ENCODE data around the gene SLC12A7. TPM values are rescaled to one million over a fixed set of nuclear protein-coding genes. Genes with fewer than 3 reads are reported as not detected.

SLC12A7 gene
- total and polyA plus RNA-seq, 7 donors, result 7.2 to 54.3 (median 16.8) TPM

DNA sequence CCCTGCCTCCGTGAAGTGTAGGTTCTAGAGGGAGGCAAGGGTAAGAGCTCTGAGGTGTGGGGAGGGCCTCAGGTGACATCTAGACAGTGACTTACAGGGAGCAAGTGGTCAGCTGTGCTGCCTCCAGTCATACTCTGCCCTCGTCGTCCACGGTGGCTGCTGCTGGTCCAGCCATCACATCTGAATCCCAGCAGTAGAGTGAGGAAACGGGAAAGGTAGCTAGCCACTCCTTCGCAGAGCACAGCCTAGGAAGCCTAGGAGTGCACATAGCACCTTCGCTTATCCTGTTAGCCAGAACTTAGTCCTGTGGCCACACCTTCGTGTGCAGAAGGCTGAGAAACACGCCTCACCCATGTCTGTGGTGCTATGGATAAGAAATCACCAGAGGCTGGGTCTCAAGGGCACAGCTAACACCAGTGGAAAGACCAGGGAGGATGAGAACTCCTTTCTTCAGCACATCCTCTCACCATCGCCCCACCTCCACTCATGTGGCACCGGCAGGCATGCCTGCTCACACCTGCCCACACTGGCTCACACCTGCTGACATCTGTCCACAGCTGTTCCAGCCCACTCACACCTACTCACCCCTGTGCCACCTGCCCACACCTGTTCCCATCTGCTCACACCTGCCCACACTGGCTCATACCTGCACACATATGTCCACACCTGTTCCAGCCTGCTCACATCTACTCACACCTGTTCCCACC, 45.0 kb upstream of the SLC12A7 start:
- Histone ChIP-seq H3K27me3 (peaks cover 21 to 44% (median 29%) of the 10 kb centered on the region in 3 donors), H3K36me3 (no peaks in the 10 kb centered on the region), H3K4me3 (no peak overlapping the region), H3K27ac (no peak overlapping the region), H3K9me3 (no peaks in the 10 kb centered on the region), H3K4me1 (peaks cover 0 to 14% (median 13%) of the 10 kb centered on the region in 4 donors)
- DNase-seq, result no peak
- WGBS, 2 donors, result 82 to 91% methylated on average over 11 of the region's 11 CpGs
- TF ChIP-seq EP300 (IDR thresholded peaks at IDR 0.05) (no peak), CTCF (IDR thresholded peaks at IDR 0.05) (no peak), POLR2AphosphoS5 (IDR thresholded peaks at IDR 0.05) (no peak), POLR2A (IDR thresholded peaks at IDR 0.05) (no peak)
- intact Hi-C loops (cut with DNase I), result no loop called here

DNA sequence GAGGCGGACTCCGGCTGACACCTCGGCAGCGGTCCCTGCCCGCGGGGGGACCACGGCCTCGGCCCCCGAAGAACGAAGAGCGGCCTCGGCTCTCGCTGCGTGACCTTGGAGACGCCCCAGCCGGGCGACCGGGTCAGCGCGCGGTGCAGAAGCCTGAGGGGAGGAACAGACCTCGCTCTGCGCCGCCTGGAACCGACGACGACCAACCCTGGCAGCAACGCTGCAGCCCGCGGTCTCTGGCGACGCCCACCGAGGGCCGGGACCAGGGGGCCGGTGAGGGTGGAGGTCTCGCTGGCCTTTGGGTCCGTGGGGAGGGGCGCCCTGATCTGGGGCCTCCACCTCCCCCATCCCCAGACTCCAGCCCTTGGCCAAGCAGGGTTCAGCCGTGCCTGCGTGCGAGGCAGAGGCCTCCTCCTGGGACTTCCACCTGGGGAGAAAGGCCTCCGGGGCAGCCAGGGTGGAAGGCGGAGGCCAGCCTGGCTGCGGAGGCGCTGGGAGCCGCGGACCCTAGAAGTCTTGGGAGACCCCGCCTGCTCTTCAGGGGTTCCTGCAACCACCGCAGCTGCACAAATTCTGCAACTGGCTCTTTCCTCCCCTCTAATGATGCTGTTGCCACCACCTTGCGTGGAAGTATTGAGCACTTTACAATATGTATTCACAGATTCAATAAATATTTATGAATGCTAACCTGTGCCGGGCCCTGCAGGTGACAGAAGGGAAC, 44.3 kb upstream of the SLC12A7 start:
- intact Hi-C loops (cut with DNase I), result no loop called here
- Histone ChIP-seq H3K4me3 (peak overlapping the region in 3 of 4 donors; percentile 16 to 35 (median 33)), H3K4me1 (peaks cover 0 to 14% (median 8%) of the 10 kb centered on the region in 4 donors), H3K36me3 (no peaks in the 10 kb centered on the region), H3K27ac (no peak overlapping the region), H3K27me3 (peaks cover 21 to 50% (median 29%) of the 10 kb centered on the region in 3 donors), H3K9me3 (no peaks in the 10 kb centered on the region)
- WGBS, 2 donors, result 21 to 26% methylated on average over 51 of the region's 51 CpGs
- DNase-seq, result no peak
- no peak for TF ChIP-seq POLR2AphosphoS5 (IDR thresholded peaks at IDR 0.05)
- TF ChIP-seq POLR2A (IDR thresholded peaks at IDR 0.05), result no peak
- TF ChIP-seq CTCF (IDR thresholded peaks at IDR 0.05), result no peak
- TF ChIP-seq EP300 (IDR thresholded peaks at IDR 0.05), result no peak

- DNase-seq, result no peak
- peak overlapping the region in 3 of 4 donors; percentile 16 to 35 (median 33) for H3K4me3 ChIP-seq
- peaks cover 0 to 14% (median 8%) of the 10 kb centered on the region in 4 donors for H3K4me1 ChIP-seq
- no peaks in the 10 kb centered on the region for H3K36me3 ChIP-seq
- no peaks in the 10 kb centered on the region for H3K9me3 ChIP-seq
- H3K27me3 ChIP-seq, result peaks cover 21 to 50% (median 29%) of the 10 kb centered on the region in 3 donors
- intact Hi-C loops (cut with DNase I), result no loop called here
- no peak for TF ChIP-seq EP300 (IDR thresholded peaks at IDR 0.05)
- no peak for TF ChIP-seq CTCF (IDR thresholded peaks at IDR 0.05)
- TF ChIP-seq POLR2A (IDR thresholded peaks at IDR 0.05), result no peak
- TF ChIP-seq POLR2AphosphoS5 (IDR thresholded peaks at IDR 0.05), result no peak
- H3K27ac ChIP-seq, result no peak overlapping the region
- 2% methylated on average over 98 of the region's 98 CpGs for WGBS, 2 donors
Measured at GRCh38 chr5:1155191-1156032, 43.5 kb upstream of the SLC12A7 start.

GRCh38 chr5:1153428-1153827, 41.6 kb upstream of the SLC12A7 start:
- H3K36me3 ChIP-seq, result no peaks in the 10 kb centered on the region
- TF ChIP-seq CTCF (IDR thresholded peaks at IDR 0.05), result no peak
- no peak for TF ChIP-seq POLR2A (IDR thresholded peaks at IDR 0.05)
- TF ChIP-seq POLR2AphosphoS5 (IDR thresholded peaks at IDR 0.05), result no peak
- no peak for TF ChIP-seq EP300 (IDR thresholded peaks at IDR 0.05)
- no peak overlapping the region for H3K4me3 ChIP-seq
- intact Hi-C loops (cut with DNase I), result no loop called here
- H3K27ac ChIP-seq, result no peak overlapping the region
- WGBS, 2 donors, result 66 to 72% methylated on average over 12 of the region's 12 CpGs
- no peaks in the 10 kb centered on the region for H3K9me3 ChIP-seq
- H3K4me1 ChIP-seq, result peaks cover 0 to 14% (median 8%) of the 10 kb centered on the region in 4 donors
- peaks cover 21 to 50% (median 29%) of the 10 kb centered on the region in 3 donors for H3K27me3 ChIP-seq
- DNase-seq, result no peak

Measured in sigmoid colon (tissue), 7 donors.